Stimulated activated CD8-positive, alpha-beta memory T cell treated with anti-CD3 and anti-CD28 coated beads, Interleukin-12 subunit alpha, Interleukin-12 subunit beta, amount 100 ng/mL, for 24 hours (primary cell): ENCODE data around the gene ZKSCAN7.
"Not testable (repeated sequence)": the region's sequence is repeated elsewhere in the genome, so short reads cannot be mapped to it uniquely, and the experiment has no call there.

Source experiments
- DNase-seq: peaks from one replicate; pipeline ENCODE4 v3.0.0-alpha.2; 2020; ENCODE audit errors: extremely low read depth

Gene ZKSCAN7

DNA sequence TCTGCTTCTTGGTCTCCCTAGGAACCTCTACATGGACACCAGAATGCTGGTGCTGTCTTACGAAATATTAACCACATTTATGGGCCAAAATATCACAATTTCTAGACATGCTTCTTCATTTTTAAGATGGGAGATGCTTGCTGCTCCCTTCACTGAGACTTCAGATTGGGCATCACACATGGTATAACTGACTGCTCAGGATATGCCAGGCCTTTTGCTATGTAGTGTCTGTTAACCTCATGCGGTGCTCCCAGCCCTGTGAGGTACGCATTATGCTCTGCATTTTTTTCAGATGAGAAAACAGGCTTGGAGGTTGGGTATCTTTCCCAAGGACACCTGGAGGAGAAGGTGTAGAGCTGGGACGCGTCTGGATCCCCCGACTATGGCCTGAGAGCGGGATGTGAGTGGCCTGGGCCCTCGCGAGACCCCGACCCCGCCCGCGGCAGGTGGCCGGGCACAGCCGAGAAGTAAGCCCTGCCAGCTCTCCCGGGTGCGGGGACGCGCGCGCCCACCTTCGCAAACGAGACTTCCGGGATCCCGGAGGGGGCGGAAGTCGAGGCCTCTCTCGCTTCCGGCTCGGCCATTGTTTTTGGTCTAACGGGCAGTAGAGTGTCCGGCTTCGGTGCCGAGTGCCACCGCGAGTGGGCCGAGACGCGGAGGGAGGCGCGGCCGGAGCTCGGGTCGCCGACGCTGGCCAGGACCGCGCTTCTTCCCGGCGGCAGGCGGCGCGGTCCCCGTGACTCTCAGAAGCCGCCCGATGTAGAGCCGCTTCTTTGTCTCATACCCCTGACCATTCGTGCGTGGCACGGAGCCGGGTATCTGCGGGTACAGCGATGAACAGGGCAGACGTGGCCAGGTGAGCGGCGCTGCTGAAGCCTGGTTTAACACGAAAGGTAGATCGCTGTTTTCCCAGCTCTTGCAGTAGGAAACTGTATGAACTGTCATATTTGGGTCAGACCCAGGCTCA, at the start of gene ZKSCAN7:
Gene ZKSCAN7 (plus strand): TSS at position 568 of the 967 bp plus-strand sequence. CDS start 1,855 bp downstream, outside the sequence.
- peak; percentile 31 for DNase-seq

DNA sequence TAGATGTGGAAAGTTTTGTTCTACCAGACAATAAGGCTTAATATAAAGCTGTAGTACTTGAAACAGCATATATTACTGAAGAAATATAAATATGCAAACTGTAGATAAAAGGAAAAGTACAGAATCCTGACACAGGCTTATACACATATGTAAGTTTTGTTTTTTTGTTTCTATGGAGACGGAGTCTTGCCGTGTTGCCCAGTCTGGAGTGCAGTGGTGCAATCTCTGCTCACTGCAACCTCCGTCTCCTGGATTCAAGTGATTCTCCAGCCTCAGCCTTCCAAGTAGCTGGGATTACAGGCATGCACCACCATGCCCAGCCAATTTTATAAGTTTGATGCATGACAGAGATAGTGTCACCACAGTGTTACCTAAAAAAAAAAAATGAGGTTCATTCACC, 48.4 kb upstream of the ZKSCAN7 start:
- no peak for DNase-seq

DNA sequence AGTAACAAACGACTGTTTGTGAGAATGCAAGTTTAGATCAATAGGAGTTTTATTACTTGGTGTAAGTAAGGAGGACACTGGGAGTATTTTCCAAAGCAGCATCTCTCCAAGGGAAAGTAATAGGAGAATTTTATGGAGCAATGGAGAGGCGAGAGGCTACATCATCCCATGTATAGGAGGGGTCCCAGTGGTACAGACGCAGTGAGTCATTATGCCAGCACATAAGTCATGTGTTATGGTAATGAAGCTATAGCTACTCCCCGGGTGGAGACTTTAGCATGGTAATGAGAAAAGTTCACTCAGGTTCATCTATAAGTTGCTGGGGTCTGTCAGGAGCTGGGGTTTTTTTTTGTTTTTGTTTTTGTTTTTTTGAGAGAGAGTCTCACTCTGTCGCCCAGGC, 48.0 kb upstream of the ZKSCAN7 start:
- no peak for DNase-seq

DNA sequence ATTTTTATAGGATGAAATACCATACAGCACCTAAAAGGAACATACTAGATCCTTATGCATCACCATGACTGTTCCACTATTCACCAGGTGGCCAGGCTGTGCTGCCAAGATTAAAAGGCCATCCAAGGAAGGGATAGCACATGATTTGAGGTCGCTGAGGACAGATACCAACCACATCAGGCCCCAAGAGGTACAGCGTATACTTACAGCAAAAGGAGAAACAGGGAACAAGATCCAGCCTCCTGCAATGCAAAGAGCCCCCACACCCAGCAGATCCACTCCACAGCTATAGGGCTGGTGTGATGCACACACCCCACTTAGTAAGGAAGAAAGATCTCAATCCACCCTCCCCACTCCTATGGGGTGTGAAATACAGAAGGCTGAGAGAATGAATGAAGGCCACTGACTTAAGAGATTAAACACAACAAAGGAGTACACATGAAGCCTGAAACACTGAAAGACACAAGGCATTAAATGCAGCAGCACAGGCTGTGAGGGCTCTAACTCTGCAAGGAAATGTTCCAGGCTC, 45.5 kb upstream of the ZKSCAN7 start:
- DNase-seq = no peak

DNA sequence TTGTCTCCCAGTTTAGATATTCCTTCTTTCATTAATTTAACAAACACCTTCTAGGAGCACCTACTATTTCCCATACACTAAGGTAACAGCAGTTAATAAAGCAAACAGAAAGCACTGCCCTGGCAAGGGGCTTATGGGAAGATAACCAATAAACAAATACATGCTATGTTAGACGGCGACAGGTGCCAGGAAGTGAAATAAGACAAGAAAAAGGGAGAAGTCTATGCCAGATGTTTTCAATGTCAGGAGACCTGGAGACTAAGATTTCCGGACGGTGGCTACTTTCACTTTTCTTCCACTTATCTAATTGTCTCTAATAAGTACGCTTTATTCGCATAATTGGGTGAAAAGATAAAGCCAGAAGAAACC, 45.0 kb upstream of the ZKSCAN7 start:
- no peak for DNase-seq

DNA sequence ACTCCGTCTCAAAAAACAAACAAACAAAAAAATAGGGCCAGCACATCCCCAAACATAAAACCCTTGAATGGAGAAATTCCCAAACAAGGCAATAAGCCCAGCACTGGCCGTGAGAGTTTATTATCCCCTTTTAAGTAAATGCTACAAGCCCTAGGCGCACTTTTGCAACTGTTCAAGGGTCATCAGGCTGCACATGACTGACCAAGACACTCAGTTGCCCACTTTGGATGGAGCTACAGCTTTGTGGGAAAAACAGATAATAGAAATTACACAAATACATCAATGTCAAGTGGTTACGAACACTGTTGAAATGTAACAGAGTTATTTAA, 43.8 kb upstream of the ZKSCAN7 start:
- DNase-seq = no peak

DNA sequence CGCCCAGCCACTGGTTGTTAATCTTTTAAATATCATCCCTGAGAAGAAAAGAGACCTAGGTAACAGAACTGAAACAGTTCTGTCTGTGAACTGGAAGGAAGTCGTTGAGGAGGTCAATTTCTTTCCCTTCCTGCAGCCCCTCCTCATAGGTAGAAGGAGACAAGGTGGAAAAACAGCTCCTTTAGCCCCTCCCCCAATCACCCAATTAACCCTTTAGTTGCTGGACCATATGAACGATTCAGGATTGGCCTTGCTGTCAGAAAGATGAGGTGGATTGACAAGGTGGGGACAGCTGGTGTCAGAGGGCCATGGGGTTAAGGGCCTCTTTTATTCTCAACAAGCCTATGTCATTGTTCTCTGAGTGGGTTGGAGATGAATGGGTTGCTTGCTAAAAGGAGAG, 41.5 kb upstream of the ZKSCAN7 start:
- no peak for DNase-seq

DNA sequence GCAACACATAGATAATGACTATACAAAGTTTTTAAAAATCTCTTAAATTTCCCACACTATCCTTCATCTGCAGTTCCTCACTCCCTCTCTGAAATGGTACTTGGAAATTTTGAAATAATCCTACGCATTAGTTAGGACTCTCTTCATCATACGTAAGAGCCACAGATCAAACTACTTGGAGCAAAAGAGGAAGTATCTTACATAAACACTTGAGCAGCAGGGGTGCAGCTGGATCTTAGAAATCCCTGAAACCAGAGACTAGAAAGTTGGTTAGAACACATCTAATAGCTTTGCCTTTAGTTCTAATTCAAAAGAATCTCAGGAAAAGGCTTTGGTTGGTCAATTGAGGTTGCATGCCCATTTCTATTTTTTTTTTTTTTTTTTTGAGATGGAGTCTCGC, 38.8 kb upstream of the ZKSCAN7 start:
- DNase-seq = no peak

DNA sequence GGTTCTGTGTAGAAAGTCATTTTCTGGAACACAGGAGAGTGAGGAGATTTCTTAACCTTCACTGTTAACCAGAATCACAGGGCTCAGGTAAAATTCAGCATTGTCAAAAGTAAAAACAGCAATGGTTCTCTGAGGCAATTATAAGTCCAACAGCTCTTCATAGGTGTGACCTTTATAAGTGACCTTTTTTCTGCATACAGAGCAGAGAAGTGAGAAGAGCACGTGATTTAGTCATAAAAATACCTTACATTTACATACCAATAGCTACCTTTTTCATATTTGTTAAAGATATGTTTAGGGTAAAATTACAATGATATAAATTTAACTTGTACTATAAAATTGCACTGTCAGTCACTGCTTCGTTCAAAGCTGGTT, 36.2 kb upstream of the ZKSCAN7 start:
- no peak for DNase-seq

DNA sequence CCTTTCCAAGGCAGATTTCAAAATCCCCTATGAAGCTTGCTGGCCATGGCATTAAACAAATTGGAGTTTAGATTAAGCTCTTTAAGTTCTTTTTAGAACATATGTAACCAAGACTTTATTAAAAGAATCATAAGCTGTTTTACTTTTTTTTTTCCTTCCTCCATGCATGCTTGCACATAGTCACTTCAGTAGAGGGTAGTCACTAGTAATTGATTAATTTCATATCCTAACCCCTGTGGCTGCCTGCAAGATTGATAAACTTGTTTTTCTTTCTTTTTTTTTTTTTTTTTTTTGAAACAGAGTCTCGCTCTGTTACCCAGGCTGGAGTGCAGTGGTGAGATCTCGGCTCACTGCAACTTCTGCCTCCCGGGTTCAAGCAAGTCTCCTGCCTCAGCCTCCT, 33.3 kb upstream of the ZKSCAN7 start:
- no peak for DNase-seq

DNA sequence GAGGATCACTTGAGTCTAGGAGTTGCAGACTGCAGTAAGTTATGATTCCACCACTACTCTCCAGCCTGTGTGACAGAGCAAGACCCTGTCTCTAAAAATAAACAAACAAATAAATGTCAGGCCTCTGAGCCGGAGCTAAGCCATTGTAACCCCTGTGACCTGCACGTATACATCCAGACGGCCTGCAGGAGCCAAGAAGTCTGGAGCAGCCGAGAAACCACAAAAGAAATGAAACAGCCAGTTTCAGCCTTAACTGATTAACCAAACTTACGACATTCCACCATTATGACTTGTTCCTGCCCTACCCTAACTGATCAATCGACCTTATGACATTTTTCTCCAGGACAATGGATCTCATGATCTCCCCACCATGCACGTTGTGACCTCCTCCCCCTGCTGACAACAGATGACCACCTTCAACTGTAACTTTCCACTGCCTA, 32.5 kb upstream of the ZKSCAN7 start:
- no peak for DNase-seq

DNA sequence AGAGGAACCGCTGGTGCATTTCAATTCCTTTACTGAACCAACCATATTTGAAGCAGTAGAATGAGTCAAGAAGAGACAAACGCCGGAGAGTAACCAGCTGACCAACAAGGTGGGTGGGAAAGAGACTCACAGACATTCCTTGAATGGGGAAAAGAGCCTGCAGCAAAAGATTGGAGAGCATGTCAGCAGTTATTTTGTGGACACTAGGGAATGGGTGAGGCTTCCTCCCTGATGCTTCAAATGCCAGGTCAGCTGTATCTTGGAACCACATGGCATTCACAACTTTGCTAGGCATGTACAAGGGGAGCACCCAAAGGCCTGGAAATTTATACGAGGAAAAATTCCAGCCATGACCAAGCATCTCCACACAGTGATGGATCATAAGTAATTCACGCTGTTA, 29.9 kb upstream of the ZKSCAN7 start:
- no peak for DNase-seq

DNA sequence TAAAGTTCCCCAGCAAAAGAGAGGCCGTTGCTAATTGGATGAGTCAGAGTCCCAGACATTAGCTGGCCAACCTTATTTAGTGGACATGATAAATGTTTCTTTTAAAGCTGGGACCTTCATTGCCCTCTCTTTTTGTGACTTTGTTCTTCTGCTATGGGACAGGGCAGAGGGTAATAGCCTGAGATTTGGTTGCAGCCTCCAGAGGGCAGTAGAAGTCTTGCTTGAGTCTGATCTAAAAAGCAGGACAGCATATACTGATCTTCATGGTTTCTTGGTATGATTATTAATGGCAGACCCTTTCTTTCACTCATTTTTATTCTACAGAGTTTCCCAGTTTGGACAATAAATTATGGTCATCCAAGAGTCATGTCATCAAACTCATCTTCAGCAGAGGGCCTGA, 25.1 kb upstream of the ZKSCAN7 start:
- DNase-seq = no peak

DNA sequence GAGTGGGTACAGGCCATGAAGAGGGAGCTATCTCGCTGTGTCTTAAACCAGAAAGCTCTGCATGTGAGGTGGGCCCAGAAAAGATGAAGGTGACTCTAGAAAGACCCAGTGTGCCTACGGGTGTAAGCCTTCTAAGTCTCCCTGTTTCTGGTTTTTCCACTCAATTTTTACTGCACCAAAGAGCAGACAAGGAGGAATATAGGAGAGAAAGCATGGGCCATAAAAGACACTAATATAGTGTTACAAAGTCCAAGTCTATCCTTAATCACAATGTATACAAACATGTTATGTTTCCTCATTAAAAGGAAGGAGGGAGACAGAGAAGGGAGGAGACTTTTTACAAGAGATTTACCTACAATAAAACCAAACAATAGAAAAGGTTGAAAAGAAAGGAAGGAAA, 24.1 kb upstream of the ZKSCAN7 start:
- DNase-seq = no peak

DNA sequence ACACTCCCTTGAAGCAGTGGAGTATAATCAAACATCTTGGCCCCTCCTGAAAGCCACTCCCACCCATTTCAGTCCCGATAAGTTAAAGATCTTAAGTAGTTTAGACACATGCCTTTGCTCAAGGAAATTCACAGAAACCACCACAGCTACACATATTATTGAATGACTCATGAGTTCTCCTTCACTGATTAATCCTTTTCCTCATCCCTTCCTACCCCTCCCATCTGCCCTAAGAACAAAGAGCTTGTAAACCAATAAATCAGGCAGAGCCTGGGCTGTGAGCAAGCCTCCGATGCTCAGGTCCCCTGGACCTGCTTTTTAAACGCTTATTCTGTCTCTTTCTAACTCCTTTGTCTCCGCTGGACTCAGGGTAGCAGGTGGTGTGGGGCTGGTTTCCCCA, 20.3 kb upstream of the ZKSCAN7 start:
- not testable (repeated sequence) for DNase-seq

DNA sequence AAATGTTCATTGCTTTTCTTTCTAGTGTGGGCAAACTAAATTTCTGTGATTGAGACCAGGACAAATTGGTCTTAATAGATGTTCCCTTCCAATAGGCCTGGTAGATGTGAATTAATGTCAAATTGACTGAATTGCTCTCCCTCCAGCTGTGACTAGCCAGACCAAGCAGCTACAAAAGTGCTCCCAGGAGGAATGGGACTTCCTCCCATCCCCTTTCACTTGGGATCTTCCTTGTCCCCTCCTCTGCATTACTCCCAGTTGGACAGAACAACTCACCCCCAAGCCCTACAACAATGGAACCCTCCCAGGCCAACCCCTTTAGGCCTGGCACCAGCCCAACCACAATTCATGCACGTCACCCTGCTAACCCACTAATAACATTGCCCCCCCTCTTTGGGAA, 19.6 kb upstream of the ZKSCAN7 start:
- DNase-seq = no peak

DNA sequence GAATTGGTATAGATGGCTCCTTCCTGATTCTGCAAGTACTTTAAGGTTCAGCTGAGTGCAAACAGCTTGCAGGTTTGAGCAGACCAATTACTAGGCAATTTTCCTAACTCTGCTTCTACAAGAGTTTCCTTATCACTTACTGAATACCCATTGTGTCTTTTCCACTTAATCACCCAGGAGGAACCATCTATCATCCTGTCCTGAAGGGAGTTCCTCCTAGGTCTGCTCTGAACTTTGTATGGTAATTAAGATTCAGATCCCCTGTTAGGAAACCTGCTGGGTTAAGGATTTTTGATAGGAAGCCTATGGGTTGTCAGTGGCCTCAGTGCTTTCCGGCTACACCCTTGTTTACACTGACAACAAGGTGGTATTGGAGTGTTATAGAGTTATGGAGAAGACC, 10.2 kb upstream of the ZKSCAN7 start:
- not testable (repeated sequence) for DNase-seq

DNA sequence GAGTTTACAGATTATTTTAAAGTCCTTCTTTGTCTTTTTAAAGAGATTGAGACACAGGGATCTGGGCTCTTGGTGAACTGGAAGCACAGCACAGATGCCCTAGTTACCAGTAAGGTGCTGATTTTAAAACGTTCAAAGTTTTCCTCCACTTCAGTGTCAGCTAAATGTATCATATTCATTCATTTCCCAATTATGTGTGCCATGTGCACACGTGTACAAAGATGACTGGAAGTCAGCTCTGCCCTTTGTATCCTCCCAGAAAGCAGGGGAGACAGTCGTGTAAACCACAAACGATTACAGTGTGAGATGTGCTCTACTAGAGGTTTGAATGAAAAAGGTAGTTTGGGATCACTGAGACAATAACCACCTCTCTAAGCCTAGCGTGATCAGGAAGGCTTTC, 730 bp downstream of the ZKSCAN7 start:
- no peak for DNase-seq

DNA sequence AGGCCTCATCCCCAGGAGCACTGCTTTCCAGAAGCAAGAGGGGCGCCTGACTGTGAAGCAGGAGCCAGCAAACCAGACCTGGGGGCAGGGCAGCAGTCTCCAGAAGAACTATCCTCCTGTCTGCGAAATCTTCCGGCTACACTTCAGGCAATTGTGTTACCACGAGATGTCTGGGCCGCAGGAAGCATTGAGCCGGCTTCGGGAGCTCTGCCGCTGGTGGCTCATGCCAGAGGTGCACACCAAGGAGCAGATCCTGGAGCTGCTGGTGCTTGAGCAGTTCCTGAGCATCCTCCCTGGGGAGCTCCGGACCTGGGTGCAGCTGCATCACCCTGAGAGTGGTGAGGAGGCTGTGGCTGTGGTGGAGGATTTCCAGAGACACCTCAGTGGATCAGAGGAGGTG, 2.1 kb downstream of the ZKSCAN7 start:
- DNase-seq = no peak

DNA sequence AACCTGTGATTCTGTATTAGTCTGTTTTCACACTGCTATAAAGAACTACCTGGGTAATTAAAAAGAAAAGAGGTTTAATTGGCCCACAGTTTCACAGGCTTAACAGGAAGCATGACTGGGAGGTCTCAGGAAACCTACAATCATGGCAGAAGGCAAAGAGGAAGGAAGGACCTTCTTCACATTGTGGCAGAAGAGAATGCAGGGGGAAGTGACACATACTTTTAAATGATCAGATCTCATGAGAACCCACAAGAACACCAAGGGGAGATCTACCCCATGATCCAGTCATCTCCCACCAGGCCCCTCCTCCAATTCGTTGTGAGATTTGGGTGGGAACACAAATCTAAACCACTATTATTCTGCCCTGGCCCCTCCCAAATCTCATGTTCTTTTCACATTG, 6.1 kb downstream of the ZKSCAN7 start:
- DNase-seq = no peak

DNA sequence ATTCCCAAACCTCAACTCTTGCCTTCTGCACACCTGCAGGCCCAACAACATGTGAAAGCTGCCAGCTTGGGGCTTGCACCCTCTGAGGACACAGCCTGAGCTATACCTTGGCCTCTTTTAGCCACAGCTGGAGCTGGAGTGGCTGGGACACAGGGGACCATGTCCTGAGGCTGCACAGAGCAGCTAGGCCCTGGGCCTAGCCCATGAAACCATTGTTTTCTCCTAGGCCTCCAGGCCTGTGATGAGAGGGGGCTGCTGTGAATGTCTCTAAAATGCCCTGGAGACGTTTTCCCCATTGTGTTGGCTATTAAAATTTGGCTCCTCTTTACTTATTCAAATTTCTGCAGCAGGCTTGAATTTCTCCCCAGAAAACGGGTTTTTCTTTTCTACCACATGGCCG, 7.2 kb downstream of the ZKSCAN7 start:
- no peak for DNase-seq

DNA sequence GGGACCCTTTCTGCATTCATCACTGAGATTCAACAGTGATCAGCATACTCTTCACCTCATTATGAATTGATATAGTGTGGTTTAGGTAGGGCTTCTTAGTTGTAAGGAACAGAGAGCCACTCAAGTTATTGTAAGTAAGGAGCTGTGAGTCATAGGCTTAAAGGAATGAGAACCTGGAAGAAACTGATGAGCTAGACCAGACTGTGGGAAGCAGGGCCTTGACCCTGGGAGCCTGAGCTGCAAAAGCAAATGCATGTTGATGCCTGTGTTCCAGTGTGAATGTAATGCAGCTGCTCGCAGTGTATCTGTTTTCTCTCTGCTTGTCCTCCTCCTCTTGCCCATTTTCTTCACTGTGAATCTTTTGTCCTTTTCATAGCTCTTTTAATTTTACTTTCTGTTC, 13.6 kb downstream of the ZKSCAN7 start:
- no peak for DNase-seq

DNA sequence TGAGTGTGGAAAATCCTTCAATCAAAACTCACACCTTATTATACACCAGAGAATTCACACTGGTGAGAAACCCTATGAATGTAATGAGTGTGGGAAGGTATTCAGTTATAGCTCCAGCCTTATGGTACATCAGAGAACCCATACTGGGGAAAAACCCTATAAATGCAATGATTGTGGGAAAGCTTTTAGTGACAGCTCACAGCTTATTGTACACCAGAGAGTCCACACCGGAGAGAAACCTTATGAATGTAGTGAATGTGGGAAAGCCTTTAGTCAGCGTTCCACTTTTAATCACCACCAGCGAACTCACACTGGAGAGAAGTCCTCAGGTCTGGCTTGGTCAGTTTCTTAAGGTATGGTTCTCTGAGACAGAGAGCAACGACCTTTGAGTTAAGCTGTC, 16.0 kb downstream of the ZKSCAN7 start:
- no peak for DNase-seq

DNA sequence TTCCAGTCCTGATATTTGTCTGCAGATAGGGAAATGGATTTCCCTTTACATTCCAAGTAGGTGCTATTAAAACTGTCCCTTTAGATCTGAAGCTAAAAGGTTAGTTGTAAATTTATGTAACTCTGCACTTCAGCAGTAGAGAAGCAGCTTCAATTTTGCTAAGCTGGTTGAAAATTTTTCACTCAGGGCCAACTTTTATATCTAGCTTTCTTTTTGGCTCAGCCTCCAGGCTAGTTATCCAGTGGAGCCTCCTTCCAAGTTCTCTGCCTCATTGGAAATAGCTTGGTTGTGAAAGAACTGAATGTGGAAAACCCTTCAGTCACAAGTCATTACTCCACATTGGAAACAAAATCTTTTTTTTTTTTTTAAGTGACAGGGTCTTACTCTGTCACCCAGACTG, 21.6 kb downstream of the ZKSCAN7 start:
- no peak for DNase-seq
